Measurements from ENCODE around the gene LHPP. TPM values are rescaled to one million over a fixed set of nuclear protein-coding genes. Genes with fewer than 3 reads are reported as not detected.
A peak's percentile ranks its signal among the peaks of the same experiment; 100 is the strongest.

LHPP gene
- total and polyA plus RNA-seq, 8 donors = 8.5 to 48.7 (median 17.0) TPM

GRCh38 chr10:124619802-124620490 is 158.3 kb downstream of the LHPP start:
- H3K4me3 ChIP-seq = no peak overlapping the region
- no peak for DNase-seq
- TF ChIP-seq EP300 (IDR thresholded peaks at IDR 0.05) (no peak), POLR2A (IDR thresholded peaks at IDR 0.05) (no peak), POLR2AphosphoS5 (IDR thresholded peaks at IDR 0.05) (no peak), CTCF (IDR thresholded peaks at IDR 0.05) (no peak)
- intact Hi-C loops (cut with DNase I; ENCODE audit: low total_unique reads) = no loop called here
- no peaks in the 10 kb centered on the region for H3K9me3 ChIP-seq
- WGBS, 5 donors = 71 to 75% (median 73%) methylated on average over 22 to 26 of the region's 26 CpGs
- H3K27ac ChIP-seq = peak overlapping the region in 3 of 5 donors; percentile 52 to 61 (median 57)
- peaks cover 14 to 47% (median 41%) of the 10 kb centered on the region in 4 donors for H3K4me1 ChIP-seq
- H3K27me3 ChIP-seq = no peaks in the 10 kb centered on the region
- H3K36me3 ChIP-seq = peaks cover 11 to 64% (median 49%) of the 10 kb centered on the region in 4 donors

GRCh38 chr10:124621637-124622036 is 160.0 kb downstream of the LHPP start:
- DNase-seq = no peak
- peaks cover 18 to 54% (median 52%) of the 10 kb centered on the region in 4 donors for H3K4me1 ChIP-seq
- H3K36me3 ChIP-seq = peaks cover 11 to 53% (median 42%) of the 10 kb centered on the region in 4 donors
- intact Hi-C loops (cut with DNase I; ENCODE audit: low total_unique reads) = no loop called here
- 69 to 87% (median 78%) methylated on average over 13 of the region's 13 CpGs for WGBS, 5 donors
- no peak overlapping the region for H3K27ac ChIP-seq
- H3K4me3 ChIP-seq = no peak overlapping the region
- H3K9me3 ChIP-seq = no peaks in the 10 kb centered on the region
- H3K27me3 ChIP-seq = no peaks in the 10 kb centered on the region
- TF ChIP-seq EP300 (IDR thresholded peaks at IDR 0.05) (no peak), CTCF (IDR thresholded peaks at IDR 0.05) (no peak), POLR2A (IDR thresholded peaks at IDR 0.05) (no peak), POLR2AphosphoS5 (IDR thresholded peaks at IDR 0.05) (no peak)

GRCh38 chr10:124622158-124622557 is 160.5 kb downstream of the LHPP start:
- 86 to 92% (median 92%) methylated on average over 12 to 13 of the region's 13 CpGs for WGBS, 5 donors
- Histone ChIP-seq H3K36me3 (peaks cover 11 to 47% (median 38%) of the 10 kb centered on the region in 4 donors), H3K4me1 (peaks cover 24 to 59% (median 58%) of the 10 kb centered on the region in 4 donors), H3K4me3 (no peak overlapping the region), H3K27me3 (no peaks in the 10 kb centered on the region), H3K9me3 (no peaks in the 10 kb centered on the region), H3K27ac (no peak overlapping the region)
- no peak for DNase-seq
- TF ChIP-seq EP300 (IDR thresholded peaks at IDR 0.05) = no peak
- no peak for TF ChIP-seq POLR2AphosphoS5 (IDR thresholded peaks at IDR 0.05)
- intact Hi-C loops (cut with DNase I; ENCODE audit: low total_unique reads) = no loop called here

GRCh38 chr10:124622866-124623536 is 161.4 kb downstream of the LHPP start:
- 89 to 93% (median 92%) methylated on average over 13 to 31 of the region's 31 CpGs for WGBS, 5 donors
- no peak for DNase-seq
- TF ChIP-seq POLR2AphosphoS5 (IDR thresholded peaks at IDR 0.05) = no peak
- no peak for TF ChIP-seq CTCF (IDR thresholded peaks at IDR 0.05)
- no peak for TF ChIP-seq EP300 (IDR thresholded peaks at IDR 0.05)
- TF ChIP-seq POLR2A (IDR thresholded peaks at IDR 0.05) = no peak
- H3K27ac ChIP-seq = no peak overlapping the region
- peaks cover 32 to 64% (median 63%) of the 10 kb centered on the region in 4 donors for H3K4me1 ChIP-seq
- peaks cover 11 to 39% (median 31%) of the 10 kb centered on the region in 4 donors for H3K36me3 ChIP-seq
- intact Hi-C loops (cut with DNase I; ENCODE audit: low total_unique reads) = no loop called here
- no peaks in the 10 kb centered on the region for H3K27me3 ChIP-seq
- H3K9me3 ChIP-seq = no peaks in the 10 kb centered on the region
- no peak overlapping the region for H3K4me3 ChIP-seq
